HuH-7.5 (cell line): ENCODE data around the gene TM4SF20.

Experiments
- DNase-seq: peaks from one replicate; pipeline ENCODE4 v3.0.0; 2011; ENCODE audit warnings: low spot score

Gene TM4SF20

GRCh38 chr2:227320305-227321094, 58.6 kb downstream of the TM4SF20 start:
- no peak for DNase-seq

- no peak for DNase-seq
Observed at GRCh38 chr2:227317834-227318233, 61.3 kb downstream of the TM4SF20 start.

GRCh38 chr2:227313310-227313709, 65.8 kb downstream of the TM4SF20 start:
- no peak for DNase-seq

DNA sequence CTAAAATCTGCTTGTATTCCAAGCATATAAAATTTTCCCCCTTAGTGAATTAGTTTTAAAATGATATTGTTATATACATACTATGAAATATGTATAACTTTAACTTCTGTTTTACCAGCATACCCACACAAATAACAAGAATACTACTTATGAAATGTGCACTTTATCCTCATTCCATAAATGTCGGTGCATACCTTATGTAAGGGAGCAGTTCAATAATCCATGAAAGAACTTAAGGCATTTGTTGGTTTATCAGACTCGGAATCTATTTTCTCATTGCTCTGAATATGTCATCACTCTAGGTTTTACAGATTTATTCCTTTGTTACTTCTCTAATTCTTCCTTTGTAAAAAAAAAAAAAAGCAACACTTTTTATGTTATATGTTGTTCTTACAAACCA, 66.5 kb downstream of the TM4SF20 start:
- DNase-seq, result no peak
